IMR-90 (cell line): ENCODE measurements around the gene TMEM9B. TPM values are rescaled to one million over a fixed set of nuclear protein-coding genes. Genes with fewer than 3 reads are reported as not detected.
"Not testable (repeated sequence)": the region's sequence is repeated elsewhere in the genome, so short reads cannot be mapped to it uniquely, and the experiment has no call there.

Experiments
- ATAC-seq: fragments of 200-7000 bp; cut with Tn5 transposase; 2 replicates; pipeline ENCODE4 v1.9.1; 2020; ENCODE audit warnings: low read depth, mild to moderate bottlenecking, moderate library complexity
- BruUV-seq: library from RNA; stranded (reverse); fragments of 400-500 nt; replicated peaks from 2 replicates; lab custom pipeline; 2021; lab: Mats Ljungman, UMichigan
- CTCF ChIA-PET: fragments of 300-600 bp; formaldehyde crosslinking; extraction: SDS; loops from one replicate; lab custom pipeline; 2021; ENCODE audit warnings: antibody characterized with exemption; lab: Yijun Ruan, JAX
- POLR2A ChIA-PET: fragments of 300-600 bp; sonication (Branson Sonifier 250); formaldehyde crosslinking; loops from one replicate; lab custom pipeline; 2022; ENCODE audit warnings: antibody characterized with exemption; ENCODE audit not compliant: unreplicated experiment; lab: Charles Lee
- DNase-seq: peaks from one replicate; pipeline ENCODE4 v3.0.0; 2013
- H2AFZ ChIP-seq: replicated peaks from 2 replicates; pipeline ENCODE3; 2013; ENCODE audit warnings: low read length, mild to moderate bottlenecking; ENCODE audit not compliant: poor library complexity
- H2AK5ac ChIP-seq: 2 replicates; pipeline ENCODE4 v1.6.1; 2013; ENCODE audit warnings: low read depth, low read length, inconsistent platforms
- H2AK9ac ChIP-seq: replicated peaks from 2 replicates; pipeline ENCODE3; 2013; ENCODE audit warnings: mild to moderate bottlenecking, low read depth, low read length, moderate library complexity; ENCODE audit not compliant: poor library complexity
- H2BK120ac ChIP-seq: 2 replicates; pipeline ENCODE4 v1.6.1; 2013; ENCODE audit warnings: low read depth, low read length, inconsistent platforms
- H2BK15ac ChIP-seq: 3 replicates; pipeline ENCODE4 v1.6.1; 2013; ENCODE audit warnings: low read depth, low read length, inconsistent platforms
- H2BK20ac ChIP-seq: 2 replicates; pipeline ENCODE4 v1.6.1; 2013; ENCODE audit warnings: low read depth, mild to moderate bottlenecking, inconsistent platforms, low read length, moderate library complexity
- H2BK5ac ChIP-seq: 2 replicates; pipeline ENCODE4 v1.6.1; 2013; ENCODE audit warnings: mild to moderate bottlenecking, low read depth, low read length, inconsistent platforms; ENCODE audit not compliant: poor library complexity, severe bottlenecking
- H3K14ac ChIP-seq: replicated peaks from 2 replicates; pipeline ENCODE4 v1.6.1; 2013; ENCODE audit warnings: low read depth, low read length, inconsistent platforms
- H3K18ac ChIP-seq: 2 replicates; pipeline ENCODE4 v1.6.1; 2013; ENCODE audit warnings: low read depth, low read length, control low read depth
- H3K23ac ChIP-seq: 2 replicates; pipeline ENCODE4 v1.6.1; 2013; ENCODE audit warnings: low read depth, low read length, inconsistent platforms
- H3K27ac ChIP-seq: 2 replicates; pipeline ENCODE4 v1.5.1; 2013; ENCODE audit warnings: mild to moderate bottlenecking, control low read depth, low read length; ENCODE audit not compliant: insufficient read depth
- H3K27me3 ChIP-seq: 2 replicates; pipeline ENCODE4 v1.6.1; 2013; ENCODE audit warnings: low read length; ENCODE audit not compliant: control insufficient read depth, insufficient read depth
- H3K36me3 ChIP-seq: 2 replicates; pipeline ENCODE4 v1.6.1; 2013; ENCODE audit warnings: low read length, mixed read lengths; ENCODE audit not compliant: control insufficient read depth, insufficient read depth
- H3K4ac ChIP-seq: 2 replicates; pipeline ENCODE4 v1.6.1; 2013; ENCODE audit warnings: low read depth, low read length, inconsistent platforms
- H3K4me1 ChIP-seq: 2 replicates; pipeline ENCODE4 v1.6.1; 2013; ENCODE audit warnings: low read length, mixed read lengths; ENCODE audit not compliant: control insufficient read depth, insufficient read depth
- H3K4me2 ChIP-seq: 2 replicates; pipeline ENCODE4 v1.6.1; 2013; ENCODE audit warnings: low read depth, mild to moderate bottlenecking, control low read depth, low read length, moderate library complexity
- H3K4me3 ChIP-seq: 2 replicates; pipeline ENCODE4 v1.5.1; 2013; ENCODE audit warnings: low read depth, mild to moderate bottlenecking, control low read depth, low read length, moderate library complexity; ENCODE audit not compliant: insufficient read depth
- H3K56ac ChIP-seq: 2 replicates; pipeline ENCODE4 v1.6.1; 2013; ENCODE audit warnings: low read length, inconsistent platforms; ENCODE audit not compliant: insufficient read depth; ENCODE audit errors: extremely low read depth
- H3K79me1 ChIP-seq, 2 experiments: 2 replicates each; pipeline ENCODE4 v1.6.1; 2013; ENCODE audit warnings: low read length in 2 of 2, inconsistent platforms in 1 of 2, low read depth in 1 of 2
- H3K9ac ChIP-seq: 2 replicates; pipeline ENCODE4 v1.6.1; 2013; ENCODE audit warnings: low read depth, low read length, control low read depth
- H3K9me1 ChIP-seq: 2 replicates; pipeline ENCODE4 v1.6.1; 2013; ENCODE audit warnings: low read length, inconsistent platforms; ENCODE audit not compliant: insufficient read depth
- H3K9me3 ChIP-seq: 2 replicates; pipeline ENCODE4 v1.6.1; 2013; ENCODE audit warnings: low read length; ENCODE audit not compliant: control insufficient read depth, insufficient read depth
- H4K20me1 ChIP-seq: 2 replicates; pipeline ENCODE4 v1.6.1; 2013; ENCODE audit warnings: low read length, inconsistent platforms; ENCODE audit not compliant: insufficient read depth
- H4K5ac ChIP-seq: 2 replicates; pipeline ENCODE4 v1.6.1; 2013; ENCODE audit warnings: mild to moderate bottlenecking, low read depth, low read length, control low read depth
- H4K8ac ChIP-seq, 2 experiments: 2 replicates each; pipeline ENCODE4 v1.6.1; 2013; ENCODE audit warnings: low read depth in 2 of 2, low read length in 2 of 2, control low read depth in 1 of 2, inconsistent platforms in 1 of 2
- H4K91ac ChIP-seq: 2 replicates; pipeline ENCODE4 v1.6.1; 2013; ENCODE audit warnings: low read depth, low read length, inconsistent platforms; ENCODE audit not compliant: insufficient read depth
- WGBS, 2 experiments: methylation state at CpG; one replicate each; pipeline versions ENCODE4 v1.1.5 to v1.1.7; 2013; ENCODE audit warnings: missing lambda C conversion rate in 2 of 2; ENCODE audit not compliant: insufficient read length in 1 of 2; ENCODE audit errors: extremely low coverage in 2 of 2; 5-methylcytosine and 5-hydroxymethylcytosine counted together
- dilution Hi-C: fragments of 300-500 bp; cut with HindIII; formaldehyde crosslinking; loops from one replicate; pipeline ENCODE4 v1.14.3; 2018; ENCODE audit warnings: low sequenced_read_pairs; ENCODE audit not compliant: unreplicated experiment
- in situ Hi-C: fragments of 300-500 bp; cut with MboI; formaldehyde crosslinking; loops from 3 replicates; pipeline ENCODE4 v1.14.3; 2019; ENCODE audit warnings: low sequenced_read_pairs, inconsistent platforms, mixed read lengths
- intact Hi-C: fragments of 100-400 bp; cut with micrococcal nuclease; formaldehyde crosslinking; loops from 2 replicates; pipeline ENCODE4 v1.10.0; 2022
- polyA plus RNA-seq, 3 experiments: library from polyadenylated mRNA; depleted of rRNA; stranded (reverse); fragments of >200 nt; gene quantifications; 2 replicates each; pipeline ENCODE4 v1.2.3, GENCODE V29; 2012; ENCODE audit warnings: low replicate concordance in 1 of 3
- total RNA-seq: library from RNA; depleted of rRNA; stranded (reverse); fragments of >200 nt; gene quantifications from 2 replicates; pipeline ENCODE4 v1.2.3, GENCODE V29; 2012

Gene TMEM9B
- total and polyA plus RNA-seq, 2 of the 4 experiments (the other 2 are of a cell fraction), result 24.6 to 25.6 TPM

- H3K9me3 ChIP-seq, BruUV-seq, H4K8ac ChIP-seq, H4K20me1 ChIP-seq, H2BK120ac ChIP-seq, H3K56ac ChIP-seq, H2BK15ac ChIP-seq, H3K18ac ChIP-seq, H3K23ac ChIP-seq, H4K91ac ChIP-seq, POLR2A ChIA-PET, H3K9me1 ChIP-seq, H3K36me3 ChIP-seq, H3K4me3 ChIP-seq, intact Hi-C loops, H3K27ac ChIP-seq, H3K14ac ChIP-seq, ATAC-seq, H2AK5ac ChIP-seq, DNase-seq, H4K5ac ChIP-seq, H3K9ac ChIP-seq, CTCF ChIA-PET, H2BK5ac ChIP-seq, H2BK20ac ChIP-seq, H2AFZ ChIP-seq, dilution Hi-C loops, H3K4me1 ChIP-seq, H3K4ac ChIP-seq, H2AK9ac ChIP-seq, H3K4me2 ChIP-seq, H3K79me1 ChIP-seq: not testable (repeated sequence)
- peaks cover 29% of the 10 kb centered on the region for H3K27me3 ChIP-seq
- in situ Hi-C loops, result loop anchor here (25.0 kb wide), 1 partner anchor 503 kb away; no protein-coding TSS in a partner anchor
- WGBS, 2 experiments, result no CpG with 5 or more reads among the region's 1 CpG
Measured at GRCh38 chr11:9009538-9009937, 45.3 kb upstream of the TMEM9B start.
